Ascending aorta (tissue), 2 donors: ENCODE data around the gene WAC. TPM values are rescaled to one million over a fixed set of nuclear protein-coding genes. Genes with fewer than 3 reads are reported as not detected.

ENCODE experiments used
- DNase-seq, 2 donors: peaks; one replicate each; pipeline ENCODE4 v3.0.0-alpha.2; 2019; ENCODE audit warnings: low spot score in 2 of 2
- H3K27ac ChIP-seq, 2 donors: fragments of 200-600 bp; sonication (generic); one replicate each; pipeline ENCODE4 v1.5.1; 2016 to 2017; ENCODE audit warnings: mild to moderate bottlenecking in 1 of 2
- H3K27me3 ChIP-seq: fragments of 200-600 bp; sonication (generic); one replicate; pipeline ENCODE4 v1.5.1; 2017
- H3K36me3 ChIP-seq, 2 donors: fragments of 200-600 bp; sonication (generic); one replicate each; pipeline ENCODE4 v1.5.1; 2016
- H3K4me1 ChIP-seq, 2 donors: fragments of 200-600 bp; sonication (generic); one replicate each; pipeline ENCODE4 v1.5.1; 2016 to 2017; ENCODE audit warnings: mild to moderate bottlenecking in 1 of 2
- H3K4me3 ChIP-seq, 2 donors: fragments of 200-600 bp; sonication (generic); one replicate each; pipeline ENCODE4 v1.5.1; 2016 to 2017; ENCODE audit warnings: mild to moderate bottlenecking in 1 of 2
- H3K9me3 ChIP-seq, 2 donors: fragments of 200-600 bp; sonication (generic); one replicate each; pipeline ENCODE4 v1.5.1; 2016
- CTCF ChIP-seq, 3 experiments: fragments of 200-600 bp in 2 of 3; fragments of 450-650 bp in 1 of 3; sonication (generic) in 2 of 3; IDR thresholded peaks; one replicate each; pipeline ENCODE4 v1.5.1; 2016 to 2019; ENCODE audit warnings: antibody characterized with exemption in 3 of 3, mild to moderate bottlenecking in 1 of 3, moderate library complexity in 1 of 3
- intact Hi-C: fragments of 100-400 bp; cut with DNase I; formaldehyde crosslinking; loops from one replicate; pipeline ENCODE4 v1.15.1; 2023
- total RNA-seq: library from RNA; depleted of rRNA; stranded (reverse); fragments of >200 nt; gene quantifications from one replicate; pipeline ENCODE4 v1.1.0, GENCODE V29; 2016

WAC gene
- total RNA-seq, 1 donor from 2014 or later: 30.5 TPM

DNA sequence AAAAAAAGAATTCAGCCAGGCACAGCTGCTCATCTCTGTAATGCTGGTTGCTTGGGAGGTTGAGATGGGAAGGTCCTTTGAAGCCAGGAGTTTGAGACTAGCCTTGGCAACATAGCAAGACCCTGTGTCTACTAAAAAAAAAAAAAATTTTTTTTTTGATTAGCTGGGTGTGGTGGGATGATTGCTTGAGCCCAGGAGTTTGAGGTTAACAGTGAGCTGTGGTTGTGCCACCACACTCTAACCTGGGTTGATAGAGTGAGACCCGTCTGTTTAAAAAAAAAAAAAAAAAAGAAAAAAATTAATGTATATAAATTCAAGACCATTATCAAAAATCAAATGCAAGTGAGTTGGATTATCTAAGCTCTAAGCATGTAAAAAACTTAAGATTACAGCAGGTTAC is 5.7 kb downstream of the WAC start:
- TF ChIP-seq CTCF (IDR thresholded peaks at IDR 0.05): no peak

GRCh38 chr10:28540145-28540544 is 7.2 kb downstream of the WAC start:
- intact Hi-C loops: no loop called here
- Histone ChIP-seq H3K4me1 (peaks cover 0 to 3% of the 10 kb centered on the region in 2 donors), H3K4me3 (no peak overlapping the region), H3K36me3 (peaks cover 41 to 75% of the 10 kb centered on the region in 2 donors), H3K27ac (no peak overlapping the region), H3K9me3 (no peaks in the 10 kb centered on the region), H3K27me3 (no peaks in the 10 kb centered on the region)
- TF ChIP-seq CTCF (IDR thresholded peaks at IDR 0.05): no peak
- DNase-seq: no peak

More for the DNA sequence above, 5.7 kb downstream of the WAC start:
- peaks cover 36 to 62% of the 10 kb centered on the region in 2 donors for H3K36me3 ChIP-seq
- no peak overlapping the region for H3K27ac ChIP-seq
- H3K9me3 ChIP-seq: no peaks in the 10 kb centered on the region
- H3K4me1 ChIP-seq: peaks cover 0 to 12% of the 10 kb centered on the region in 2 donors
- H3K4me3 ChIP-seq: no peak overlapping the region
- intact Hi-C loops: loop anchor here (10.0 kb wide), 1 partner anchor 234 kb away; the partner anchor contains the start of gene MPP7
- DNase-seq: no peak
- H3K27me3 ChIP-seq: no peaks in the 10 kb centered on the region

DNA sequence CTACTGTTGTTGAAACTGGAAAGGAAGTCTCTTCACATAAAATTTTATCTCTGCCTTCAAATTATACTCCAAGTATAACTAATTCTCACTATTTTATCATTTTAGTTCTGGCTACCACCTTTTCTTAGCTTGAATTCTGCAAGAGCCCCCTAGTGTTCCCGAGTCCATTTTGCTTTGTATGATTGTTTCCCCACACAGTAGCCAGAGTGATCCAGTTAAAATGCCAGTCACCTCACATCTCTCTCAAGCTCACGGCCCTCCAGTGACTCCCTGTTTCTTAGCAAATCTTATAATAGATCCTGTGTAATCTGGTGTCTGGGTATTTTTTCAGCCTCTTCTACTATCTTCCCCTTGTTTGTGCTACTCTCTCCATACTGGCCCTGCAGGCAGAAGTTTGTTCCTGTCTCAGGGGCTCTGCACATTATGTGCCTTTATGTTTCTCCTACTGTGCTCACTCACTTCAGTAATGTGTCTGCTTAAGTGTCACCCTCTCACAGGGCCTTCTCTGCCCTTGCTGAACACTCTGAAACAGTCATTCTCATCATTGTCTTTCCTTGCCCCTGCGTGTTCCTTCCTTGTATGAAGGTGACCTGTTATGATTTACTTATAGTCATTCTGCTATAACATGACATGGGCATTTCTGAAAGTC is 8.9 kb downstream of the WAC start:
- no peak for TF ChIP-seq CTCF (IDR thresholded peaks at IDR 0.05)
- Histone ChIP-seq H3K27ac (no peak overlapping the region), H3K4me1 (peaks cover 0 to 5% of the 10 kb centered on the region in 2 donors), H3K4me3 (no peak overlapping the region), H3K9me3 (no peaks in the 10 kb centered on the region), H3K27me3 (no peaks in the 10 kb centered on the region), H3K36me3 (peaks cover 31 to 72% of the 10 kb centered on the region in 2 donors)
- intact Hi-C loops: no loop called here
- DNase-seq: no peak

DNA sequence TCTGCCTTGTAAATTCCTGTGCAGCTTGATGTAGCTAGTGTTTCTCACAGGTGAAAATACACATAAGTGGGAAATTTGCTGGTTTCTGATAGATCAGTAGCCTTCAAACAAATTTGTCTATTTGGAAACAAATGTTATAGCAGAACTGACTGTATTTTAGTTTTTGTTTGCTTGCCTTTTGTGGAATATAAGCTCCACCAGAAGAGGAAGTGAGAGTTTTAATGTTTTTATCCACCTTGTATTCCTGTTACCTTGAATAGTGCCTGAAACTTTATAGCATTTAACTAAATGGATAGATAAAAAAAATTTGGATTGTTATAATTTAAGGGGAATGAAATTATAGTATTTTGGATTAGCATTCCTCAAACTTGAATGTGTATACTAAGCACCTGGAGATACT is 9.8 kb downstream of the WAC start:
- intact Hi-C loops: no loop called here
- DNase-seq: no peak
- no peak for TF ChIP-seq CTCF (IDR thresholded peaks at IDR 0.05)
- Histone ChIP-seq H3K4me3 (no peak overlapping the region), H3K27me3 (no peaks in the 10 kb centered on the region), H3K9me3 (no peaks in the 10 kb centered on the region), H3K27ac (no peak overlapping the region), H3K36me3 (peaks cover 25 to 64% of the 10 kb centered on the region in 2 donors), H3K4me1 (peaks cover 0 to 5% of the 10 kb centered on the region in 2 donors)

DNA sequence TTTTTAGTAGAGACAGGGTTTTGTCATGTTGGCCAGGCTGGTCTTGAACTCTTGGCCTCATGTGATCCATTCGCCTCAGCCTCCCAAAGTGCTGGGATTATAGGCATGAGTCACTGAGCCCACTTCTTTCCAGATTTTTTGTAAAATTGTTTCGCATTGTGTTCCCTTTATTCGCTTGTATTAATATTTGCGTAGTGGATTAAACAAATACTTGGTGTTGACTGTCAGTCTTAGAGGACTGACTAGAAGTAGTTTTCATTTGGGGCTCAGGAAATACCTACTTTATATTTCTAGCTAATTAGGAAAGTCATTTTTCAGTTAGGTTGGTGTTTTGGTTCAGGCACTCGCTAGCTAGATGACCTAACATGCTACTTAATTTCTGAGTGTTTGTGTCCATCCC is 11.1 kb downstream of the WAC start:
- no peak for TF ChIP-seq CTCF (IDR thresholded peaks at IDR 0.05)
- H3K36me3 ChIP-seq: peaks cover 27 to 64% of the 10 kb centered on the region in 2 donors
- H3K27me3 ChIP-seq: no peaks in the 10 kb centered on the region
- H3K4me1 ChIP-seq: peaks cover 0 to 5% of the 10 kb centered on the region in 2 donors
- no peak overlapping the region for H3K27ac ChIP-seq
- no peaks in the 10 kb centered on the region for H3K9me3 ChIP-seq
- no peak overlapping the region for H3K4me3 ChIP-seq
- no peak for DNase-seq
- intact Hi-C loops: no loop called here
